OCI-LY7 (cell line): ENCODE measurements around the gene PIGQ. TPM values are rescaled to one million over a fixed set of nuclear protein-coding genes. Genes with fewer than 3 reads are reported as not detected.
A peak's percentile ranks its signal among the peaks of the same experiment; 100 is the strongest.

Experiments used
- BruUV-seq: library from RNA; stranded (reverse); fragments of 400-500 nt; replicated peaks from 2 replicates; lab custom pipeline; 2021; lab: Mats Ljungman, UMichigan
- CTCF ChIA-PET: fragments of 300-600 bp; sonication (Branson Sonifier 250); formaldehyde crosslinking; loops from one replicate; lab custom pipeline; 2022; ENCODE audit warnings: antibody characterized with exemption; ENCODE audit not compliant: unreplicated experiment; lab: Charles Lee
- POLR2A ChIA-PET: fragments of 300-600 bp; sonication (Branson Sonifier 250); formaldehyde crosslinking; loops from one replicate; lab custom pipeline; 2022; ENCODE audit warnings: antibody characterized with exemption; lab: Charles Lee
- DNase-seq: peaks from one replicate; pipeline ENCODE4 v3.0.0-alpha.2; 2015; ENCODE audit warnings: low spot score
- H2AFZ ChIP-seq: fragments of 200-600 bp; sonication (generic), shearing (Covaris generic); 2 replicates; pipeline ENCODE4 v1.6.1; 2014; ENCODE audit warnings: mild to moderate bottlenecking, antibody characterized with exemption, low read length, moderate library complexity
- H3K27ac ChIP-seq: fragments of 200-600 bp; sonication (generic); 2 replicates; pipeline ENCODE4 v1.5.1; 2014; ENCODE audit warnings: mixed run types, low read depth, mild to moderate bottlenecking, moderate library complexity, low read length, inconsistent platforms; ENCODE audit not compliant: poor library complexity, severe bottlenecking
- H3K36me3 ChIP-seq: fragments of 200-600 bp; sonication (generic); 2 replicates; pipeline ENCODE4 v1.6.1; 2014; ENCODE audit warnings: mild to moderate bottlenecking, antibody characterized with exemption, low read length, moderate library complexity, mixed read lengths; ENCODE audit not compliant: insufficient read depth
- H3K4me1 ChIP-seq: fragments of 200-600 bp; sonication (generic); 2 replicates; pipeline ENCODE4 v1.5.1; 2014; ENCODE audit warnings: mild to moderate bottlenecking, low read length; ENCODE audit not compliant: insufficient read depth, poor library complexity, severe bottlenecking
- H3K4me2 ChIP-seq: fragments of 200-600 bp; sonication (generic); 2 replicates; pipeline ENCODE4 v1.6.1; 2014; ENCODE audit warnings: mild to moderate bottlenecking, low read length
- H3K4me3 ChIP-seq: fragments of 200-600 bp; sonication (generic); 2 replicates; pipeline ENCODE4 v1.5.1; 2014; ENCODE audit warnings: mild to moderate bottlenecking, low read depth, low read length; ENCODE audit not compliant: poor library complexity, severe bottlenecking
- H3K79me2 ChIP-seq: fragments of 200-600 bp; sonication (generic); 2 replicates; pipeline ENCODE4 v1.6.1; 2016; ENCODE audit warnings: low read depth, mild to moderate bottlenecking, low read length, moderate library complexity, mixed read lengths; ENCODE audit not compliant: insufficient read depth
- H3K9me2 ChIP-seq: fragments of 200-600 bp; sonication (generic); 2 replicates; pipeline ENCODE4 v1.6.1; 2016; ENCODE audit warnings: mild to moderate bottlenecking, low read length, mixed read lengths; ENCODE audit not compliant: insufficient read depth
- H3K9me3 ChIP-seq: fragments of 200-600 bp; sonication (generic); 2 replicates; pipeline ENCODE4 v1.6.1; 2014; ENCODE audit warnings: mild to moderate bottlenecking, mixed run types, low read length, mixed read lengths
- H4K20me1 ChIP-seq: fragments of 200-600 bp; sonication (generic); 2 replicates; pipeline ENCODE4 v1.6.1; 2014; ENCODE audit warnings: mild to moderate bottlenecking, antibody characterized with exemption, low read length, moderate library complexity, mixed read lengths; ENCODE audit not compliant: insufficient read depth
- CTCF ChIP-seq: fragments of 200-600 bp; sonication (generic); conservative IDR thresholded peaks from 2 replicates; pipeline ENCODE4 v1.5.1; 2014; ENCODE audit warnings: mild to moderate bottlenecking, antibody characterized with exemption, low read length, moderate library complexity, mixed read lengths
- EZH2phosphoT487 ChIP-seq: fragments of 200-600 bp; sonication (generic); IDR thresholded peaks from 2 replicates; pipeline ENCODE4 v1.6.1; 2018; ENCODE audit warnings: low read depth, borderline replicate concordance, mild to moderate bottlenecking, mixed run types, antibody characterized with exemption, low read length, moderate library complexity, mixed read lengths
- intact Hi-C: fragments of 100-400 bp; cut with micrococcal nuclease; formaldehyde crosslinking; loops from one replicate; pipeline ENCODE4 v1.10.0; 2022; ENCODE audit not compliant: unreplicated experiment
- total RNA-seq, 2 experiments: library from RNA; depleted of rRNA in 1 of 2; stranded (reverse); fragments of >200 nt in 1 of 2; shearing (Covaris generic) in 1 of 2; gene quantifications; 2 replicates each; pipeline ENCODE4 v1.2.3, GENCODE V29; 2014 to 2022

PIGQ gene
- total RNA-seq, 2 experiments from 2014 or later: 39.0 to 54.2 TPM

GRCh38 chr16:578232-578869 lies 8.6 kb downstream of the PIGQ start:
- Histone ChIP-seq H3K27ac (no peak overlapping the region), H3K9me3 (no peaks in the 10 kb centered on the region), H3K4me3 (no peak overlapping the region), H2AFZ (no peak overlapping the region), H3K9me2 (no peaks in the 10 kb centered on the region), H3K79me2 (no peaks in the 10 kb centered on the region), H4K20me1 (no peaks in the 10 kb centered on the region), H3K4me2 (peak overlapping the region; percentile 15; the same call in 1 of the 2 replicates), H3K4me1 (peaks cover 10% of the 10 kb centered on the region), H3K36me3 (peaks cover 4% of the 10 kb centered on the region; the same call in 1 of the 2 replicates)
- POLR2A ChIA-PET: no interaction called here
- BruUV-seq: no TSS peak
- DNase-seq: no peak
- intact Hi-C loops: no loop called here
- TF ChIP-seq CTCF (no peak), EZH2phosphoT487 (no peak)
- CTCF ChIA-PET: no interaction called here

DNA sequence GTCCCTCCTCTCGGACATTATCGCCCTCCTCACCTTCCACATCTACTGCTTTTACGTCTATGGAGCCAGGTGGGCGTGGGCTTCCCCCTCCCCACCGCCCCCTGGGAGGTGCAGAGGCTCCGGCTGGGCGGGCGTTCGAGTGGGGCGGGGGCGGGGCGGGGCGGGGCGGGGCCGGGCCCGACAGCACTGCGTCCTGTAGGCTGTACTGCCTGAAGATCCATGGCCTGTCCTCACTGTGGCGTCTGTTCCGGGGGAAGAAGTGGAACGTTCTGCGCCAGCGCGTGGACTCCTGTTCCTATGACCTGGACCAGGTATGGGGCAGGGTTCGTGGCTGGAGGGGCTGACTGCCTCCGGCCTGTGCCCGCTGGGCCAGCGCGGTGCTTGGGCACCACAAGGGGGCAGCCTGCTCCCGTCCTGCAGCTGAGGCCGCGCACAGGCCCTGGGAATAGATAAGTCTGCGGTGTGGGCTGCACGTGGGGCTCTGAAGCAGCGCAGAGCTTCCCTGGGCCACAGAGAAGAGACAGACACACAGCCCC lies 9.2 kb downstream of the PIGQ start:
- ChIA-PET CTCF (no interaction called here), POLR2A (interaction anchor here (0.6 kb wide), 1 partner anchor 838 kb away, joined by 5 read pairs; no protein-coding TSS in a partner anchor)
- Histone ChIP-seq H3K27ac (no peak overlapping the region), H3K4me2 (peak overlapping the region; percentile 15; the same call in 1 of the 2 replicates), H3K79me2 (no peaks in the 10 kb centered on the region), H3K9me2 (no peaks in the 10 kb centered on the region), H3K9me3 (no peaks in the 10 kb centered on the region), H4K20me1 (no peaks in the 10 kb centered on the region), H3K4me3 (no peak overlapping the region), H3K4me1 (peaks cover 10% of the 10 kb centered on the region), H2AFZ (no peak overlapping the region), H3K36me3 (peaks cover 4% of the 10 kb centered on the region; the same call in 1 of the 2 replicates)
- intact Hi-C loops: loop anchor here (1.0 kb wide), 2 partner anchors 22 to 81 kb away; no protein-coding TSS in a partner anchor
- TF ChIP-seq EZH2phosphoT487: no peak
- TF ChIP-seq CTCF: peak; percentile 78
- peak; percentile 77 for DNase-seq
- BruUV-seq: no TSS peak
